ENCODE results near the gene SAMD10.

GRCh38 chr20:63944078-63944941 lies 35.1 kb downstream of the SAMD10 start:
- no peak for TF ChIP-seq FOXP2 (optimal IDR thresholded peaks at IDR 0.05; ENCODE audit: control extremely low read depth, extremely low read length, insufficient read depth)
- TF ChIP-seq POLR2AphosphoS5 (IDR thresholded peaks at IDR 0.05; ENCODE audit: borderline replicate concordance, low read depth, low read length), result no peak

Measured in SK-N-MC (cell line).